Endothelial cell of umbilical vein (primary cell): ENCODE data around the gene RAPGEF4. TPM values are rescaled to one million over a fixed set of nuclear protein-coding genes. Genes with fewer than 3 reads are reported as not detected.

Experiments used
- BruUV-seq: library from RNA; stranded (reverse); fragments of 400-500 nt; replicated peaks from 2 replicates; lab custom pipeline; 2021; lab: Mats Ljungman, UMichigan
- CTCF ChIA-PET: fragments of 300-600, 350-600 bp; sonication (Branson Sonifier 250); formaldehyde crosslinking; loops from one replicate; lab custom pipeline; 2021; ENCODE audit warnings: antibody characterized with exemption, inconsistent platforms; lab: Charles Lee
- POLR2A ChIA-PET: fragments of 300-600, 350-600 bp; sonication (Branson Sonifier 250); formaldehyde crosslinking; loops from one replicate; lab custom pipeline; 2021; ENCODE audit warnings: antibody characterized with exemption, inconsistent platforms; lab: Charles Lee
- DNase-seq: peaks from one replicate; pipeline ENCODE4 v3.0.0-alpha.2; 2011; ENCODE audit warnings: low read depth, low spot score
- FAIRE-seq: peaks from 2 replicates; lab custom pipeline; 2011; peaks lifted over from hg19 to GRCh38; lab: Jason Lieb, UNC
- H2AFZ ChIP-seq: 2 replicates; pipeline ENCODE4 v1.6.0; 2012; ENCODE audit warnings: low read depth, low read length, control low read depth, inconsistent platforms
- H3K27ac ChIP-seq: 2 replicates; pipeline ENCODE4 v1.5.1; 2011; ENCODE audit warnings: low read depth, mild to moderate bottlenecking, control low read depth, low read length, moderate library complexity; ENCODE audit not compliant: insufficient read depth
- H3K27me3 ChIP-seq, 2 experiments: 2 replicates each; pipeline versions ENCODE4 v1.6.0 to v1.6.1; 2011; ENCODE audit warnings: low read length in 2 of 2, mixed read lengths in 1 of 2; ENCODE audit not compliant: control insufficient read depth in 2 of 2, insufficient read depth in 2 of 2
- H3K36me3 ChIP-seq, 2 experiments: 2 replicates in 1 of 2; 3 replicates in 1 of 2; pipeline ENCODE4 v1.5.1; 2011; ENCODE audit warnings: low read length in 2 of 2, mild to moderate bottlenecking in 1 of 2, moderate library complexity in 1 of 2; ENCODE audit not compliant: control insufficient read depth in 2 of 2, insufficient read depth in 2 of 2; ENCODE audit errors: extremely low read depth in 1 of 2
- H3K4me1 ChIP-seq: 3 replicates; pipeline ENCODE4 v1.5.1; 2011; ENCODE audit warnings: mild to moderate bottlenecking, low read length; ENCODE audit not compliant: control insufficient read depth, insufficient read depth; ENCODE audit errors: extremely low read depth
- H3K4me2 ChIP-seq: 2 replicates; pipeline ENCODE4 v1.6.1; 2011; ENCODE audit warnings: low read length, control low read depth, mixed read lengths; ENCODE audit not compliant: insufficient read depth
- H3K4me3 ChIP-seq, 3 experiments: fragments of 200-600 bp in 1 of 3; sonication (generic), shearing (Covaris generic) in 1 of 3; replicated peaks in 1 of 3; 2 replicates each; pipeline ENCODE4 v1.5.1; 2011 to 2016; ENCODE audit warnings: control low read depth in 3 of 3, low read length in 3 of 3, mild to moderate bottlenecking in 2 of 3, inconsistent platforms in 1 of 3, low read depth in 1 of 3, moderate library complexity in 1 of 3; ENCODE audit not compliant: insufficient read depth in 1 of 3
- H3K79me2 ChIP-seq: 2 replicates; pipeline ENCODE4 v1.6.0; 2012; ENCODE audit warnings: low read length, inconsistent platforms; ENCODE audit not compliant: control insufficient read depth, insufficient read depth
- H3K9ac ChIP-seq: replicated peaks from 2 replicates; pipeline ENCODE3; 2011; ENCODE audit warnings: low read length, control low read depth; ENCODE audit not compliant: insufficient read depth; ENCODE audit errors: extremely low read depth
- H3K9me1 ChIP-seq: replicated peaks from 3 replicates; pipeline ENCODE4 v1.6.0; 2011; ENCODE audit warnings: mild to moderate bottlenecking, low read length; ENCODE audit not compliant: control insufficient read depth, insufficient read depth; ENCODE audit errors: extremely low read depth
- H3K9me3 ChIP-seq: replicated peaks from 2 replicates; pipeline ENCODE4 v1.5.1; 2012; ENCODE audit warnings: low read length, inconsistent platforms; ENCODE audit not compliant: control insufficient read depth, insufficient read depth
- H4K20me1 ChIP-seq: replicated peaks from 2 replicates; pipeline ENCODE3; 2011; ENCODE audit warnings: mild to moderate bottlenecking, low read length; ENCODE audit not compliant: control insufficient read depth, insufficient read depth; ENCODE audit errors: extremely low read depth
- CTCF ChIP-seq, 2 donors: IDR thresholded peaks; 1 replicate in 1 of 2; 2 replicates in 1 of 2; pipeline ENCODE4 v1.5.1; 2011; ENCODE audit warnings: low read length in 2 of 2, mild to moderate bottlenecking in 2 of 2, moderate library complexity in 2 of 2, control low read depth in 1 of 2, inconsistent platforms in 1 of 2, low read depth in 1 of 2; ENCODE audit not compliant: insufficient read depth in 1 of 2; ENCODE audit errors: extremely low read depth in 1 of 2
- EZH2 ChIP-seq: IDR thresholded peaks from 2 replicates; pipeline ENCODE4 v1.6.1; 2012; ENCODE audit warnings: borderline replicate concordance, low read depth, mild to moderate bottlenecking, moderate library complexity, low read length, inconsistent platforms; ENCODE audit not compliant: severe bottlenecking
- FOS ChIP-seq: IDR thresholded peaks from 2 replicates; pipeline ENCODE4 v1.6.1; 2011; ENCODE audit warnings: mild to moderate bottlenecking, low read length, moderate library complexity, borderline replicate concordance; ENCODE audit not compliant: insufficient read depth
- GATA2 ChIP-seq: IDR thresholded peaks from 2 replicates; pipeline ENCODE4 v1.7.0; 2011; ENCODE audit warnings: low read depth, mild to moderate bottlenecking, moderate library complexity, mixed read lengths, low read length; ENCODE audit not compliant: insufficient read length, insufficient read depth
- JUN ChIP-seq: IDR thresholded peaks from 2 replicates; pipeline ENCODE4 v1.6.1; 2011; ENCODE audit warnings: borderline replicate concordance, low read depth; ENCODE audit not compliant: insufficient read length, insufficient read depth
- MAX ChIP-seq: IDR thresholded peaks from 2 replicates; pipeline ENCODE4 v1.6.1; 2011; ENCODE audit not compliant: insufficient read depth, insufficient read length
- MYC ChIP-seq: IDR thresholded peaks from one replicate; pipeline ENCODE4 v1.6.1; 2011; ENCODE audit warnings: mild to moderate bottlenecking, low read depth, low read length
- POLR2A ChIP-seq: IDR thresholded peaks from 2 replicates; pipeline ENCODE4 v1.6.1; 2012; ENCODE audit warnings: low read depth, mild to moderate bottlenecking, control low read depth, low read length
- POLR2AphosphoS5 ChIP-seq: IDR thresholded peaks from 2 replicates; pipeline ENCODE4 v1.6.1; 2012; ENCODE audit warnings: low read depth, mild to moderate bottlenecking, control low read depth, low read length, moderate library complexity; ENCODE audit not compliant: insufficient read depth
- dilution Hi-C: fragments of 300-500 bp; cut with MboI; formaldehyde crosslinking; loops from one replicate; pipeline ENCODE4 v1.15.0; 2019; ENCODE audit warnings: low sequenced_read_pairs; ENCODE audit not compliant: extremely low pct_ligation_motif_present
- intact Hi-C: fragments of 100-400 bp; cut with micrococcal nuclease; formaldehyde crosslinking; loops from one replicate; pipeline ENCODE4 v1.10.0; 2022
- polyA plus RNA-seq, 4 experiments: library from polyadenylated mRNA; depleted of rRNA in 3 of 4; stranded (reverse) in 3 of 4; unstranded in 1 of 4; fragments of >200 nt; gene quantifications; 2 replicates each; pipeline versions ENCODE4 v1.2.1 to v1.2.3, GENCODE V29; 2011 to 2012; ENCODE audit warnings: missing spikeins in 1 of 4
- total RNA-seq: library from RNA; stranded (reverse); gene quantifications from 2 replicates; pipeline ENCODE4 v1.2.3, GENCODE V29; 2021

The RAPGEF4 gene
- total and polyA plus RNA-seq, 2 donors (not counting 3 experiments of a cell fraction or from before 2014, with no cell fraction given), result 7.2 to 9.2 TPM

GRCh38 chr2:172775319-172775718 is 39.7 kb downstream of the RAPGEF4 start:
- no peak for FAIRE-seq
- dilution Hi-C loops, result no loop called here
- no peak for DNase-seq
- BruUV-seq, result no TSS peak
- TF ChIP-seq JUN, result no peak
- no peak for TF ChIP-seq POLR2A
- TF ChIP-seq MAX, result no peak
- H3K4me1 ChIP-seq, result no peaks in the 10 kb centered on the region
- no peaks in the 10 kb centered on the region for H4K20me1 ChIP-seq
- no peak overlapping the region for H3K27ac ChIP-seq
- H3K4me2 ChIP-seq, result no peak overlapping the region
- ChIA-PET CTCF (interaction anchor here (1.3 kb wide), 1 partner anchor 10 kb away, joined by 4 read pairs; no protein-coding TSS in a partner anchor), POLR2A (interaction anchor here (0.6 kb wide), 1 partner anchor 678 kb away, joined by 3 read pairs; no protein-coding TSS in a partner anchor)
- no peak overlapping the region for H3K9ac ChIP-seq
- H3K4me3 ChIP-seq, result no peak overlapping the region
- H3K9me3 ChIP-seq, result no peaks in the 10 kb centered on the region
- no peaks in the 10 kb centered on the region for H3K36me3 ChIP-seq
- H3K9me1 ChIP-seq, result no peaks in the 10 kb centered on the region
- H3K79me2 ChIP-seq, result no peaks in the 10 kb centered on the region
- intact Hi-C loops, result no loop called here
- peaks cover 0 to 2% of the 10 kb centered on the region in 2 experiments for H3K27me3 ChIP-seq
- H2AFZ ChIP-seq, result no peak overlapping the region

- Histone ChIP-seq H3K9ac (no peak overlapping the region), H3K4me3 (no peak overlapping the region), H3K4me2 (no peak overlapping the region), H3K79me2 (no peaks in the 10 kb centered on the region), H3K36me3 (no peaks in the 10 kb centered on the region), H3K27me3 (peaks cover 0 to 2% of the 10 kb centered on the region in 2 experiments), H3K4me1 (no peaks in the 10 kb centered on the region), H4K20me1 (no peaks in the 10 kb centered on the region), H2AFZ (no peak overlapping the region), H3K27ac (no peak overlapping the region), H3K9me3 (no peaks in the 10 kb centered on the region), H3K9me1 (no peaks in the 10 kb centered on the region)
- DNase-seq, result no peak
- dilution Hi-C loops, result no loop called here
- TF ChIP-seq POLR2A (no peak), CTCF (IDR thresholded peaks at IDR 0.05; ENCODE audit: extremely low read depth in 1 of 2, insufficient read depth in 1 of 2, low read depth in 1 of 2, low read length in 2 of 2) (no peak), JUN (no peak), MAX (no peak), POLR2AphosphoS5 (no peak), GATA2 (no peak), FOS (no peak), MYC (no peak), EZH2 (no peak)
- no peak for FAIRE-seq
- BruUV-seq, result no TSS peak
- ChIA-PET POLR2A (no interaction called here), CTCF (interaction anchor here (0.7 to 1.5 kb wide), 3 partner anchors 8 to 23 kb away, joined by 3 to 4 read pairs (median 3); no protein-coding TSS in a partner anchor)
- intact Hi-C loops, result no loop called here
Observed at GRCh38 chr2:172777431-172777830, 41.8 kb downstream of the RAPGEF4 start.
